H1 (cell line): ENCODE results near the gene HFE. TPM values are rescaled to one million over a fixed set of nuclear protein-coding genes. Genes with fewer than 3 reads are reported as not detected.

Source experiments
- CREB1 ChIP-seq: IDR thresholded peaks from 2 replicates; pipeline ENCODE4 v1.6.1; 2012; ENCODE audit warnings: inconsistent platforms
- KDM4A ChIP-seq: IDR thresholded peaks from one replicate; pipeline ENCODE4 v1.7.1; 2012; ENCODE audit warnings: low read depth, mild to moderate bottlenecking, moderate library complexity, low read length, inconsistent platforms; ENCODE audit not compliant: severe bottlenecking
- MAFK ChIP-seq: IDR thresholded peaks from 2 replicates; pipeline ENCODE4 v1.6.1; 2012; ENCODE audit warnings: low read depth, mild to moderate bottlenecking, improper control_type of control experiment, low read length
- NANOG ChIP-seq: IDR thresholded peaks from 2 replicates; pipeline ENCODE4 v1.6.1; 2011; ENCODE audit warnings: low read length, low read depth, mild to moderate bottlenecking, inconsistent platforms; ENCODE audit not compliant: insufficient read depth, poor library complexity, severe bottlenecking
- POLR2A ChIP-seq, 2 experiments: IDR thresholded peaks; 1 replicate in 1 of 2; 2 replicates in 1 of 2; pipeline ENCODE4 v1.6.1; 2011; ENCODE audit warnings: low read depth in 2 of 2, low read length in 2 of 2, mild to moderate bottlenecking in 2 of 2; ENCODE audit errors: control extremely low read depth in 1 of 2
- RBBP5 ChIP-seq: IDR thresholded peaks from 2 replicates; pipeline ENCODE4 v1.7.1; 2012; ENCODE audit warnings: low read depth, mild to moderate bottlenecking, inconsistent platforms, low read length, moderate library complexity, borderline replicate concordance
- SIRT6 ChIP-seq: IDR thresholded peaks from one replicate; pipeline ENCODE4 v1.7.1; 2012; ENCODE audit warnings: low read length, inconsistent platforms
- YY1 ChIP-seq: IDR thresholded peaks from 2 replicates; pipeline ENCODE4 v1.6.1; 2011; ENCODE audit warnings: low read depth, mild to moderate bottlenecking, low read length
- ZNF274 ChIP-seq: IDR thresholded peaks from 2 replicates; pipeline ENCODE4 v1.7.0; 2012; ENCODE audit warnings: low read length, borderline replicate concordance; ENCODE audit errors: extremely low read depth
- polyA plus RNA-seq, 7 experiments: library from polyadenylated mRNA; depleted of rRNA in 3 of 7; stranded (reverse) in 5 of 7; unstranded in 2 of 7; fragments of >200 nt in 5 of 7; fragments of 200-250 nt in 2 of 7; gene quantifications; 1 replicate in 5 of 7; 2 replicates in 1 of 7; 4 replicates in 1 of 7; pipeline versions ENCODE4 v1.2.1 to v1.2.3, GENCODE V29; 2011 to 2013; ENCODE audit warnings: missing spikeins in 2 of 7, mixed read lengths in 2 of 7
- total RNA-seq: library from RNA; stranded (reverse); fragmentation: NEBNext Ultra II Directional; extraction: Animal tissue kit (Norgen Biotek cat#: 25700); gene quantifications from 2 replicates; pipeline ENCODE4 v1.2.1, GENCODE V29; 2021
- TF ChIP-seq, protein P1 (sequence below): fragments of 300-600 bp; sonication (generic); IDR thresholded peaks from 2 replicates; pipeline ENCODE4 v1.7.1; 2012; ENCODE audit warnings: low read length, moderate library complexity, mild to moderate bottlenecking, inconsistent platforms; ENCODE audit not compliant: insufficient replicate concordance
- TF ChIP-seq, protein P2 (sequence below): IDR thresholded peaks from 2 replicates; pipeline ENCODE4 v1.6.1; 2012; ENCODE audit warnings: inconsistent platforms

HFE gene
- total and polyA plus RNA-seq, 2 of the 8 experiments (the other 6 are each of a cell fraction or from before 2014, with no cell fraction given) = 1.6 to 2.0 TPM

DNA sequence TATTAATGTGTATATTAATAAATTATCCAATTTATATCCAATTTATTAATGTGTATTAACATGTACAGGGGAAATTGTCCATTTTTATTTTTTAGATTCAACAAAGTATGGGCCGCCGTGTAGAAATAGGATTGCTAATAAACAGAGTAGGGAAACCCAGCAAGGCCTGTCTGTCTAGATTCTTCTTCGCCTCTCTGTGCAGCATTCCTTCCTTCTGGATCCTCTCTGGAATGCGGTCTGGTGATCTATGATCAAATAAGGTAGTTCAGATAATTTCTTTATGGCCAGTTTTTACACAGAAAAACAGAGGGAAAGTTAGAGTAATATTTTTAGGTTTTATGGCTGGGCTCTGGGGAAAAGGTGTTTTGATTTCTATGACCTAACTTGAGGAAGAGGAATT lies 19.9 kb upstream of the HFE start (continued):
- TF ChIP-seq, protein P1, sequence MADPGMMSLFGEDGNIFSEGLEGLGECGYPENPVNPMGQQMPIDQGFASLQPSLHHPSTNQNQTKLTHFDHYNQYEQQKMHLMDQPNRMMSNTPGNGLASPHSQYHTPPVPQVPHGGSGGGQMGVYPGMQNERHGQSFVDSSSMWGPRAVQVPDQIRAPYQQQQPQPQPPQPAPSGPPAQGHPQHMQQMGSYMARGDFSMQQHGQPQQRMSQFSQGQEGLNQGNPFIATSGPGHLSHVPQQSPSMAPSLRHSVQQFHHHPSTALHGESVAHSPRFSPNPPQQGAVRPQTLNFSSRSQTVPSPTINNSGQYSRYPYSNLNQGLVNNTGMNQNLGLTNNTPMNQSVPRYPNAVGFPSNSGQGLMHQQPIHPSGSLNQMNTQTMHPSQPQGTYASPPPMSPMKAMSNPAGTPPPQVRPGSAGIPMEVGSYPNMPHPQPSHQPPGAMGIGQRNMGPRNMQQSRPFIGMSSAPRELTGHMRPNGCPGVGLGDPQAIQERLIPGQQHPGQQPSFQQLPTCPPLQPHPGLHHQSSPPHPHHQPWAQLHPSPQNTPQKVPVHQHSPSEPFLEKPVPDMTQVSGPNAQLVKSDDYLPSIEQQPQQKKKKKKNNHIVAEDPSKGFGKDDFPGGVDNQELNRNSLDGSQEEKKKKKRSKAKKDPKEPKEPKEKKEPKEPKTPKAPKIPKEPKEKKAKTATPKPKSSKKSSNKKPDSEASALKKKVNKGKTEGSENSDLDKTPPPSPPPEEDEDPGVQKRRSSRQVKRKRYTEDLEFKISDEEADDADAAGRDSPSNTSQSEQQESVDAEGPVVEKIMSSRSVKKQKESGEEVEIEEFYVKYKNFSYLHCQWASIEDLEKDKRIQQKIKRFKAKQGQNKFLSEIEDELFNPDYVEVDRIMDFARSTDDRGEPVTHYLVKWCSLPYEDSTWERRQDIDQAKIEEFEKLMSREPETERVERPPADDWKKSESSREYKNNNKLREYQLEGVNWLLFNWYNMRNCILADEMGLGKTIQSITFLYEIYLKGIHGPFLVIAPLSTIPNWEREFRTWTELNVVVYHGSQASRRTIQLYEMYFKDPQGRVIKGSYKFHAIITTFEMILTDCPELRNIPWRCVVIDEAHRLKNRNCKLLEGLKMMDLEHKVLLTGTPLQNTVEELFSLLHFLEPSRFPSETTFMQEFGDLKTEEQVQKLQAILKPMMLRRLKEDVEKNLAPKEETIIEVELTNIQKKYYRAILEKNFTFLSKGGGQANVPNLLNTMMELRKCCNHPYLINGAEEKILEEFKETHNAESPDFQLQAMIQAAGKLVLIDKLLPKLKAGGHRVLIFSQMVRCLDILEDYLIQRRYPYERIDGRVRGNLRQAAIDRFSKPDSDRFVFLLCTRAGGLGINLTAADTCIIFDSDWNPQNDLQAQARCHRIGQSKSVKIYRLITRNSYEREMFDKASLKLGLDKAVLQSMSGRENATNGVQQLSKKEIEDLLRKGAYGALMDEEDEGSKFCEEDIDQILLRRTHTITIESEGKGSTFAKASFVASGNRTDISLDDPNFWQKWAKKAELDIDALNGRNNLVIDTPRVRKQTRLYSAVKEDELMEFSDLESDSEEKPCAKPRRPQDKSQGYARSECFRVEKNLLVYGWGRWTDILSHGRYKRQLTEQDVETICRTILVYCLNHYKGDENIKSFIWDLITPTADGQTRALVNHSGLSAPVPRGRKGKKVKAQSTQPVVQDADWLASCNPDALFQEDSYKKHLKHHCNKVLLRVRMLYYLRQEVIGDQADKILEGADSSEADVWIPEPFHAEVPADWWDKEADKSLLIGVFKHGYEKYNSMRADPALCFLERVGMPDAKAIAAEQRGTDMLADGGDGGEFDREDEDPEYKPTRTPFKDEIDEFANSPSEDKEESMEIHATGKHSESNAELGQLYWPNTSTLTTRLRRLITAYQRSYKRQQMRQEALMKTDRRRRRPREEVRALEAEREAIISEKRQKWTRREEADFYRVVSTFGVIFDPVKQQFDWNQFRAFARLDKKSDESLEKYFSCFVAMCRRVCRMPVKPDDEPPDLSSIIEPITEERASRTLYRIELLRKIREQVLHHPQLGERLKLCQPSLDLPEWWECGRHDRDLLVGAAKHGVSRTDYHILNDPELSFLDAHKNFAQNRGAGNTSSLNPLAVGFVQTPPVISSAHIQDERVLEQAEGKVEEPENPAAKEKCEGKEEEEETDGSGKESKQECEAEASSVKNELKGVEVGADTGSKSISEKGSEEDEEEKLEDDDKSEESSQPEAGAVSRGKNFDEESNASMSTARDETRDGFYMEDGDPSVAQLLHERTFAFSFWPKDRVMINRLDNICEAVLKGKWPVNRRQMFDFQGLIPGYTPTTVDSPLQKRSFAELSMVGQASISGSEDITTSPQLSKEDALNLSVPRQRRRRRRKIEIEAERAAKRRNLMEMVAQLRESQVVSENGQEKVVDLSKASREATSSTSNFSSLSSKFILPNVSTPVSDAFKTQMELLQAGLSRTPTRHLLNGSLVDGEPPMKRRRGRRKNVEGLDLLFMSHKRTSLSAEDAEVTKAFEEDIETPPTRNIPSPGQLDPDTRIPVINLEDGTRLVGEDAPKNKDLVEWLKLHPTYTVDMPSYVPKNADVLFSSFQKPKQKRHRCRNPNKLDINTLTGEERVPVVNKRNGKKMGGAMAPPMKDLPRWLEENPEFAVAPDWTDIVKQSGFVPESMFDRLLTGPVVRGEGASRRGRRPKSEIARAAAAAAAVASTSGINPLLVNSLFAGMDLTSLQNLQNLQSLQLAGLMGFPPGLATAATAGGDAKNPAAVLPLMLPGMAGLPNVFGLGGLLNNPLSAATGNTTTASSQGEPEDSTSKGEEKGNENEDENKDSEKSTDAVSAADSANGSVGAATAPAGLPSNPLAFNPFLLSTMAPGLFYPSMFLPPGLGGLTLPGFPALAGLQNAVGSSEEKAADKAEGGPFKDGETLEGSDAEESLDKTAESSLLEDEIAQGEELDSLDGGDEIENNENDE = no peak
- TF ChIP-seq MAFK = no peak
- no peak for TF ChIP-seq RBBP5
- no peak for TF ChIP-seq SIRT6
- TF ChIP-seq POLR2A (IDR thresholded peaks at IDR 0.05; ENCODE audit: control extremely low read depth in 1 of 2, low read depth in 2 of 2, low read length in 2 of 2) = no peak
- TF ChIP-seq NANOG = no peak
- TF ChIP-seq ZNF274 = no peak
- TF ChIP-seq KDM4A = no peak
- TF ChIP-seq CREB1 = no peak
- TF ChIP-seq, protein P2, sequence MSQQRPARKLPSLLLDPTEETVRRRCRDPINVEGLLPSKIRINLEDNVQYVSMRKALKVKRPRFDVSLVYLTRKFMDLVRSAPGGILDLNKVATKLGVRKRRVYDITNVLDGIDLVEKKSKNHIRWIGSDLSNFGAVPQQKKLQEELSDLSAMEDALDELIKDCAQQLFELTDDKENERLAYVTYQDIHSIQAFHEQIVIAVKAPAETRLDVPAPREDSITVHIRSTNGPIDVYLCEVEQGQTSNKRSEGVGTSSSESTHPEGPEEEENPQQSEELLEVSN = no peak
- TF ChIP-seq YY1 = no peak
